AG08396 (cell line): ENCODE measurements around the gene NABP1.
"Not testable (repeated sequence)": the region's sequence is repeated elsewhere in the genome, so short reads cannot be mapped to it uniquely, and the experiment has no call there.

Experiments used
- DNase-seq: peaks from one replicate; pipeline ENCODE4 v3.0.0; 2012; ENCODE audit warnings: low spot score, mixed read lengths

NABP1 gene

GRCh38 chr2:191677646-191678436, at the start of gene NABP1:
TSS of gene NABP1 (plus strand) at chr2:191678136. CDS start at chr2:191678615, 479 bp downstream.
- DNase-seq: peak; percentile 97

- no peak for DNase-seq
Measured at GRCh38 chr2:191629001-191629453, 48.9 kb upstream of the NABP1 start.

GRCh38 chr2:191629976-191630712, 47.8 kb upstream of the NABP1 start:
- DNase-seq: no peak

- DNase-seq: no peak
Measured at GRCh38 chr2:191631754-191632153, 46.2 kb upstream of the NABP1 start.

GRCh38 chr2:191632426-191632825, 45.5 kb upstream of the NABP1 start:
- DNase-seq: no peak

GRCh38 chr2:191634791-191635190, 43.1 kb upstream of the NABP1 start:
- DNase-seq: no peak

GRCh38 chr2:191635333-191636234, 42.4 kb upstream of the NABP1 start:
- peak; percentile 60 for DNase-seq

GRCh38 chr2:191636235-191636543, 41.7 kb upstream of the NABP1 start:
- peak; percentile 39 for DNase-seq

GRCh38 chr2:191636586-191636985, 41.4 kb upstream of the NABP1 start:
- no peak for DNase-seq

GRCh38 chr2:191637182-191638078, 40.5 kb upstream of the NABP1 start:
- no peak for DNase-seq

- DNase-seq: no peak
Measured at GRCh38 chr2:191638079-191638801, 39.7 kb upstream of the NABP1 start.

- DNase-seq: no peak
Measured at GRCh38 chr2:191638802-191639172, 39.1 kb upstream of the NABP1 start.

GRCh38 chr2:191641609-191642008, 36.3 kb upstream of the NABP1 start:
- no peak for DNase-seq

- DNase-seq: no peak
Measured at GRCh38 chr2:191642541-191642940, 35.4 kb upstream of the NABP1 start.

GRCh38 chr2:191643429-191643828, 34.5 kb upstream of the NABP1 start:
- no peak for DNase-seq

- not testable (repeated sequence) for DNase-seq
Measured at GRCh38 chr2:191644613-191645012, 33.3 kb upstream of the NABP1 start.

GRCh38 chr2:191645032-191645431, 32.9 kb upstream of the NABP1 start:
- no peak for DNase-seq

- DNase-seq: no peak
Measured at GRCh38 chr2:191645434-191646162, 32.3 kb upstream of the NABP1 start.

GRCh38 chr2:191646163-191646902, 31.6 kb upstream of the NABP1 start:
- no peak for DNase-seq
